Right ventricle myocardium inferior (tissue), 1 donor: Measurements from ENCODE around the gene PDE11A. TPM values are rescaled to one million over a fixed set of nuclear protein-coding genes. Genes with fewer than 3 reads are reported as not detected.
A peak's percentile ranks its signal among the peaks of the same experiment; 100 is the strongest.

ENCODE experiments used
- ATAC-seq: fragments of 200-7000 bp; cut with Tn5 transposase; one replicate; pipeline ENCODE4 v1.9.1; 2020; ENCODE audit warnings: mild to moderate bottlenecking, moderate library complexity
- DNase-seq: peaks from one replicate; pipeline ENCODE4 v3.0.0; 2021; ENCODE audit errors: missing footprints
- intact Hi-C: fragments of 100-400 bp; cut with DNase I; formaldehyde crosslinking; loops from one replicate; pipeline ENCODE4 v1.11.0; 2022
- total RNA-seq: library from RNA; stranded (reverse); fragmentation: NEBNext Ultra II Directional; extraction: Animal tissue kit (Norgen Biotek cat#: 25700); gene quantifications from one replicate; pipeline ENCODE4 v1.2.1, GENCODE V29; 2021
- donor health status: DM: no; HTN: yes; CAD: no; lungs with severe emphysema.

The PDE11A gene
- total RNA-seq, 1 donor from 2014 or later = 4.4 TPM

GRCh38 chr2:177728920-177729319, 343.7 kb downstream of the PDE11A start:
- no peak for DNase-seq
- intact Hi-C loops = loop anchor here (10.0 kb wide), 2 partner anchors 124 to 394 kb away; no protein-coding TSS in a partner anchor
- no peak for ATAC-seq

DNA sequence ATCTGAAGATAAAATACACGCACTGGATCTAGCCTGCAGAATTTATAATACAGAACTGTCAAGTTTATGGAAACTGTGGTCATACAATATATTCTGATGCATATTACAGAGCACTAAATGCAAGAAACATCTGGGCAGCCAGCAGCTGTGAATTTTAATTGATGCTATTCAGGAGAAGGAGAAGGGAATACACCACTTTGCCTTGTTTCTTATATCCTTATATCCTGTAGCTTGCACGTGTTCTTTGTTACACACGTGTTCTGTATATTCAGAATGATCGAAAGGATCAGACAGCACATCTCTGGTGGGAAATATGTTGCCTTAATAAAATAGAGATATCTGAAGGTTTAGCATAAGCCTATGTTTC, 344.2 kb downstream of the PDE11A start:
- intact Hi-C loops = loop anchor here (10.0 kb wide), 2 partner anchors 124 to 394 kb away; no protein-coding TSS in a partner anchor
- no peak for ATAC-seq
- no peak for DNase-seq

DNA sequence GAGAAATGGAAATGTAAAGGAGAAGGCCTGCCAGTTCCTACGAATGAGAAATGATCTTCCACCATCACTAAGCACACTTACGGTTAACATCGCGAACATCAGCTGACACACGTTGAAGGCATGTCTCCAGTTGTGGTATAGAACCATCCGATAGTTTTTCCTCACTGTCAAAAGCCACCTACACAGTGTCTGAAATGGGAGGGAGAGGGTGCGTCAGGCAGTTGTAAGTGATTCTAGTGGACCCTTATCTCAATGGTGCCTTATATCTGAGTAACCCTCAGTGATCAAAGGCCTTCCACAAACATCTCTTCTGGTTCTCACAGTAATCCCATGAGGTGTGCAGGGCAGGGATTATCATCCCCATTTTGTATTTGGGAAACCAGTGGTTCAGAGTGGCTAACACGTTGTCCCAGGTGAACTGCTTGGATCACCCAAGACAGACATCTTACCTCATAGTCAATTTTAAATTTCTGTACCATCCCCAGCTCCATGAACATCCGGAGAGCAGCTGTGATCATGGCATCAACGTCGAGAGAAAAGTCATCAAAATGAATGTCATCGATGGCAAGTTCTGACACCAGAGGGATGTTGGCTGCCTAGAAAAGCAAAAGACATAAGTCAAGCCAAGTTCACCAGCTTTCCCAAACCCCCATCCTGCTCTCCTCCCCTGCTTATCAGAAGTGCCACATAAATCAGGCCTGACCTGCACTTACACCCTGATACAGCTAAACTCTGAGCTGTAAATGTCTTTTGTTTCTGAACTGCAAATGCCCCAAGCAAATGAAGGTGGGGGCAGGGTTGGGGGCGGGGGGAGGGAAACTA, 344.8 kb downstream of the PDE11A start:
- intact Hi-C loops = loop anchor here (10.0 kb wide), 2 partner anchors 123 to 393 kb away; no protein-coding TSS in a partner anchor
- DNase-seq (no peak), ATAC-seq (no peak)

DNA sequence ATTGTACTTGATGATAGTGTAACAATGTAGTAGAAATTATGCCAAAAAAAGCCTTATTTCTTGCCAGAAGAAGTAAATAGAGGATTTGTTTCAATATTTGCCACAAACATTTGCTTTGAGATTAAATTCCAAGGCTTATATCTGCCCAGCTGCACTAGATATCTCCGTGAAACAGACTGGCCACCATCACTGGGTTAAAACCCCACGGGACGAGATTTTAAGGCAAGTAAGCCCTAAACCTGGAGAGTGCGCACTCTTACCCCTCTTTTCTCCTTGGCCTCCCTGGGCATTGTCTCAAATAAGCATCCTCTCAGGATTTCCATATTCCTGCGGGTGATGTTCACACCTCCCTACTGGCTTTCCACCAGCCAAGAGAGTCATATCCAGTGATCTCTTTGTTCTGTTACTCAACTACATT, 345.6 kb downstream of the PDE11A start:
- DNase-seq (no peak), ATAC-seq (no peak)
- intact Hi-C loops = loop anchor here (10.0 kb wide), 2 partner anchors 122 to 392 kb away; no protein-coding TSS in a partner anchor

DNA sequence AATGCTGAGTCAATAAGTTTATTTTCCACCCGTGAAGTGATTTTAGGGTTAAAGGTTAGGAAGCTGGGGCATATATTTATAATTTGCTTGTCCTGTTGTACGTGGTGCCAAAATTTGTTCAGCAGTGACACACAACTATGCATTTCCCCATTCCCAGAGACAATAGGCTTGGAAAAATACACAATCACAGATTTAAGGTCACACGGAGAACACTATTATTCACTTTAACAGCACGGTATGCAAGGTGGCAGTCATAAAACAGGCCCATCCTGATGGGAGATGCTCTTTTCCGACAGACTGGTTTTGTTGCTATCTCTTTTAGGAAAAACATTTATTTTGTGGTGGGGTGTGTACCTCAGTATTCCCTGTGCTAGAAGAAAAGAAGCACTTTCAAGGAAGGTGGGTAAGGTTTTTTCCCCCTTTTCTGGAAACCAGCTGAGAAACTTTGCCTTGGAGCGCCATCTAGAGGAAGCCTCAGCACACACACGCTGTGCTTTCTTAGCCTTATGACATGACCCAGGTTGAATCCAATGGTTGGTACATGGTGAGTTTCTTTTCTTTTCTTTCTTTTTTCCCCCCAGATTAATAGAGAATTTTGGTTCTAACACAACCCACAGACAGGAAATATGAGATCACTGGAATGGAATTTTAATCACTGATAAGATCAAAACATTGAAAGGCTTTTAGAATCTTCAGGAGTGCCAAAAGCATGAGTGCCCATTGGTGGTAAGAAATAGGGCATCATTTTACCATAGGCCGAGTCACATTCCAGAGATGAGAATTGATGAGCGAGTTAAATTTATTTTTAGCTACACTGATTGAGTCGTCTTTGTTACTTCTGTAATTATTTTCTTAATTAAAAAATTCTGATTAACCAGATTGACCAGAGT, 347.9 kb downstream of the PDE11A start:
- peak; percentile 63 for ATAC-seq
- intact Hi-C loops = loop anchor here (5.0 to 10.0 kb wide), 3 partner anchors 120 to 390 kb away; no protein-coding TSS in a partner anchor
- no peak for DNase-seq

DNA sequence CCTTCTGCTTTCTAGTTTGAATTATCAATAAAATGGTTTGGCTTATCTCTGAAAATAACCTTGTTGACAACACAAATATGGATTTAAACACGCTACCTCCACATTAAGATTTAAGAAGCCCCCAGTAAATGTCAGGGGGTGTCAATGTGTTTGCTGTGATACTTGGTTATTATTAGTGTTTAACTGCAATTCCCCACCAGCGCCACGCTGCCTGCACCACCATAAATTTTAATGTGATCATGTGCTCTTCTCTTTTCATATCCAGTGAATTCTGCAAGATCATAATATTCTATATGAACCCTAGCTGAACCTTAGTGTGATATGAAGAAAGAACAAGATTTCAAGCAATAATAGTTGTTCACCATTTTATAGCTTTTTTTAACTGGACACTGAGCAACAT, 349.3 kb downstream of the PDE11A start:
- intact Hi-C loops = loop anchor here (5.0 to 10.0 kb wide), 3 partner anchors 118 to 388 kb away; no protein-coding TSS in a partner anchor
- no peak for DNase-seq
- ATAC-seq = no peak

- intact Hi-C loops = loop anchor here (5.0 to 10.0 kb wide), 3 partner anchors 117 to 387 kb away; no protein-coding TSS in a partner anchor
- DNase-seq (no peak), ATAC-seq (no peak)
These were observed 350.6 kb downstream of the PDE11A start for GRCh38 chr2:177721818-177722567.

DNA sequence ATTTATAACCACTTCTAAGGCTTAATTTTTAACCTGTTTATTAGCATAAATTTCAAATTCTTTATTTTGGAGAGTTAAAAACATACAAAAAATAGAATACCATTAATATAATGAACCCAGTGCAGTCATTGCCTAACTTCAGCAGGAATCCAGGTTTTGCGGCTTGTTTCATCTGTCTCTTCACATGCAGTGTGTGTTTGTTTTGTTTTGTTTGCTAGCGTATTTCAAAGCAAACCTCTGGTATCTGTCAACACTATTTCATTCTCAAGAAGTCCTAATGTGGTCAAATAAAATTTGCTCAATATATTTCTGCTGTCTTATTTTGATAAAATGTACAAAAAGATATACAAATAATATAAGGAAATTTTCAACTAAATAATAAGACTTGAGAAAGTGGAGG, 351.5 kb downstream of the PDE11A start:
- ATAC-seq (no peak), DNase-seq (no peak)
- intact Hi-C loops = loop anchor here (5.0 to 10.0 kb wide), 3 partner anchors 116 to 386 kb away; no protein-coding TSS in a partner anchor

GRCh38 chr2:177717831-177718618, 354.6 kb downstream of the PDE11A start:
- intact Hi-C loops = no loop called here
- ATAC-seq (no peak), DNase-seq (no peak)

DNA sequence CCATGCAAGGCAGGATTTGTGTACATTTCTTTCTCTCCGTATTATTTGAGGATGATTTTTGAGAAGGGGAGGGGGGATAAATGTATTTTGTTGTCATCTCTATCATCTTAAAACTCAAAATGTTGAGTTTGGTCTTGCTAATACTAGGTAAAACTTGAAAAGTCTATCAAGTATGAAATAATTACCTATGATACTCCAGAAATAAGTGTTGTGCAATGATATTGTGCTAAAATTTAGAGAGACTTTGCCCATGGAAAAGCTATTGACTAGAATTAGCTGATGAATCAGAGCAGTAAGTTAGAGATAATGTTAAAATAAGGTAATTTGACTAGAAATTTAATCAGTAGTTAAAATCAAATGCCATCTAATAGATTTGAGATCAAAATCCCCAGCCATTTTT, 356.1 kb downstream of the PDE11A start:
- ATAC-seq (no peak), DNase-seq (no peak)
- intact Hi-C loops = no loop called here

GRCh38 chr2:177715771-177716170, 356.8 kb downstream of the PDE11A start:
- ATAC-seq (no peak), DNase-seq (peak; percentile 56)
- intact Hi-C loops = no loop called here

- DNase-seq (no peak), ATAC-seq (no peak)
- intact Hi-C loops = no loop called here
These were observed 357.9 kb downstream of the PDE11A start for GRCh38 chr2:177714704-177715103.

DNA sequence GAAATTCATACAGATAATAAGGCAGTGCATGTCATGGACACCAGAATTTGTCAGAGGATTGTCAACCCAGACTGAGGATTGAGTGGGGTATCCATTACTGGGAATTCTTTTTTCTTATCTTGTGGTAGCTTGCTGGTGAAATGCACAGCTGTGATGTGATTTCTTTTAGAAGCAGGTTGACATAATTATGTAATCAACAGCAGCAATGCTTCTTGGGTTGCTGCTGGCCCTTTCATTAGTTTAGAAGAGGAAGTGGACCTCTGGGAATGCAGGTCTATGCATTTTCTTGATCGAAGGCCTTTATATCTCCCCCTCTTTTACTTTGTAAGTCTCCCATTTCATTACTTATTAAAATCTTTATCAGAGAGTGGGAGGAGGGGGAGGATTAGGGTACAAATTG, 360.1 kb downstream of the PDE11A start:
- DNase-seq = no peak
- intact Hi-C loops = no loop called here
- no peak for ATAC-seq

DNA sequence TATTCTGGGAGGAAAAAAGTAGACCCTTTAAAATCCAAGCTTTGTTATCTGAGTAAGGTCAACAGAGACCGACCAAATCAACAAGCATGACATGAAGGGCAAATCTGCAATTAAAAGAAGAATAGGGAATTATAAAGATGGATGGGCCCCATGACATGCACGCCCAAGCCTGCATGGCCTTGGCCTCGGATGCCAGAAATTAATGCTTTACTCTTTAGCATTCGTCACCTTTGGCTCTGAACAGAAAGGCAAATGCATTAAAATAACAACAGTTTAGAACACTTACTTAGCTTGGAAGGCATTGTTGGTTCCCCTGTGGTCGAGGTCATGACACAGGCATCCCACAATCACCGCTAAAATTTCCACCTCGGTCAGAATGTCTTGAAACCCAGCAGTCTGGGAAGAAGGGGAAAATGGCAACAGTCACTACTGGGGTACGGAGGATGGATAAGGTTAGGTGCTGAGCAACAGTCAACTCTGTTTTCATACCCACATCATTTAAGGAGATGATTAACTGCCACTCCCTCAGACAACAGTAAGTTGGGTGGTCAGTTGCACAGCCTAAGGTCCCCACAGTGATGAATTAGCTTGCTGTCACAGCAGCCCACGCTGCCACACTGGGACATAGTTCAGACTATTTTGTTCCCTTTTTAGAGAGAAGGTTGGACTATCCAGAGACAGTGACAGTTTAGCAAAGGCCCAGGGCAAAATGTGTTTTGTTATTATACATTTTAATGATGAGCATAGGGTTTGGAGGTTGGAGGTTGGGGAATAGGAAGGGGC, 360.9 kb downstream of the PDE11A start:
- intact Hi-C loops = no loop called here
- ATAC-seq = no peak
- DNase-seq = no peak

DNA sequence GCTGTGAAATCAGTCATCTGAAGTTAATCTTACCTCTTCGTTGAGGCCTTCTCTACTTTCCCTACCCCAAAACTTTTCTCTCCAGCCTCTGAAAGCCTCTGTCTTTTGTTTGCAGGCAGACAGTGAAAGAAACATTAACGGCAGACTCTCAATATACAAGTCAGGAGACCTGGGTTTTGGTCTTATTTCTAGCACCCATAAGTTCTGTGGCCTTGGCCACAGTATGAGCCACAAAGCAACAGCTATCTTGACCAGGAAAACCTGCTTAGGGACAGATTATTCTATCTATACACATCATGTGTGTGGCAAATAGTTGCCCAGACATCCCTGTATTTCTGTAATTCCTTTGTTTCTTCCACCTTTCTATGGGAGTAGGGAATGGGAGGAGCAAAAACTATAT, 361.7 kb downstream of the PDE11A start:
- ATAC-seq (no peak), DNase-seq (no peak)
- intact Hi-C loops = no loop called here

DNA sequence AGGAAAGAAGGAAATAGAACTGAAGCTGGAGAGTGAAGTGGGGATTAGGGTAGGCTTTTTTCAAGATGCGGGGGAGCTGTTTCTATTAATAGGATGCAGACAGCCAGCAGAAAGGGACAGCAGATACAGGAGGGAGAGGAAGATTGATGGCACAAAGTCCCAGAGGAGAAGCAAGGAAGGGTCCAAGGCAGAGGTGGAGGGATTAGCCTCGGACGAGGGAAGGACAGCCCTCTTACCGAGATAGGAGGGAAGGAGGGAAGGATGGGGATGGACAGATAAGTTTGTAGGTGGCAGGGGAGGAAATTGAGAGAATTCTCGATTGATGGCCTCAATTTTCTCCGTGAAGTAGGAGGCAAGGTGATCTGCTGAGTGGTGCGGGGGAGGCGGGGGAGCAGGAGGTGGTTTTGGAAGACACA, 362.6 kb downstream of the PDE11A start:
- no peak for ATAC-seq
- no peak for DNase-seq
- intact Hi-C loops = no loop called here
